Common myeloid progenitor, CD34-positive (primary cell): Measurements from ENCODE around the gene PIK3AP1.
A peak's percentile ranks its signal among the peaks of the same experiment; 100 is the strongest.

Experiments used
- CTCF ChIA-PET: fragments of 350-600 bp; sonication (Branson Sonifier 250); formaldehyde crosslinking; loops from one replicate; lab custom pipeline; 2021; ENCODE audit warnings: antibody characterized with exemption; lab: Charles Lee
- POLR2A ChIA-PET: fragments of 350-600 bp; sonication (Branson Sonifier 250); formaldehyde crosslinking; loops from one replicate; lab custom pipeline; 2021; ENCODE audit warnings: antibody characterized with exemption; lab: Charles Lee
- DNase-seq, 3 donors: peaks; one replicate each; pipeline versions ENCODE4 v3.0.0 to v3.0.0-alpha.2; 2013
- H3K27ac ChIP-seq, 2 experiments: 1 replicate in 1 of 2; 2 replicates in 1 of 2; pipeline ENCODE4 v1.7.0; 2013; ENCODE audit warnings: inconsistent platforms in 2 of 2, low read length in 2 of 2, mild to moderate bottlenecking in 2 of 2, low read depth in 1 of 2, moderate library complexity in 1 of 2; ENCODE audit not compliant: severe bottlenecking in 2 of 2, insufficient read depth in 1 of 2, poor library complexity in 1 of 2
- H3K27me3 ChIP-seq, 5 experiments: replicated peaks in 2 of 5; 1 replicate in 3 of 5; 2 replicates in 2 of 5; pipeline versions ENCODE4 v1.6.1 to v1.7.0; 2013; ENCODE audit warnings: low read length in 4 of 5, mild to moderate bottlenecking in 2 of 5, moderate library complexity in 2 of 5, inconsistent platforms in 1 of 5; ENCODE audit not compliant: insufficient read depth in 5 of 5, control insufficient read depth in 4 of 5
- H3K36me3 ChIP-seq, 4 experiments: 1 replicate in 2 of 4; 2 replicates in 2 of 4; pipeline versions ENCODE4 v1.6.1 to v1.7.0; 2013; ENCODE audit warnings: low read length in 3 of 4, control low read depth in 1 of 4, mild to moderate bottlenecking in 1 of 4; ENCODE audit not compliant: control insufficient read depth in 4 of 4, insufficient read depth in 4 of 4
- H3K4me1 ChIP-seq, 4 experiments: 1 replicate in 3 of 4; 2 replicates in 1 of 4; pipeline versions ENCODE4 v1.6.1 to v1.7.1; 2013; ENCODE audit warnings: low read length in 3 of 4, mild to moderate bottlenecking in 3 of 4, control low read depth in 1 of 4, inconsistent platforms in 1 of 4, moderate library complexity in 1 of 4; ENCODE audit not compliant: control insufficient read depth in 4 of 4, insufficient read depth in 4 of 4; ENCODE audit errors: control extremely low read depth in 1 of 4
- H3K4me3 ChIP-seq, 7 experiments: 1 replicate in 4 of 7; 2 replicates in 3 of 7; pipeline versions ENCODE4 v1.5.1 to v1.7.0; 2013; ENCODE audit warnings: mild to moderate bottlenecking in 7 of 7, low read length in 6 of 7, moderate library complexity in 6 of 7, inconsistent platforms in 2 of 7, low read depth in 2 of 7, control low read depth in 1 of 7; ENCODE audit not compliant: insufficient read depth in 4 of 7, control insufficient read depth in 1 of 7; ENCODE audit errors: extremely low read depth in 1 of 7
- H3K9me3 ChIP-seq, 5 experiments: 1 replicate in 4 of 5; 2 replicates in 1 of 5; pipeline versions ENCODE4 v1.6.1 to v1.7.1; 2013; ENCODE audit warnings: low read length in 4 of 5, mild to moderate bottlenecking in 2 of 5, inconsistent platforms in 1 of 5, low read depth in 1 of 5, moderate library complexity in 1 of 5; ENCODE audit not compliant: control insufficient read depth in 4 of 5, insufficient read depth in 2 of 5; ENCODE audit errors: control extremely low read depth in 1 of 5
- WGBS: methylation state at CpG from one replicate; pipeline ENCODE4 v1.1.5; 2013; ENCODE audit not compliant: insufficient coverage; 5-methylcytosine and 5-hydroxymethylcytosine counted together

The PIK3AP1 gene

DNA sequence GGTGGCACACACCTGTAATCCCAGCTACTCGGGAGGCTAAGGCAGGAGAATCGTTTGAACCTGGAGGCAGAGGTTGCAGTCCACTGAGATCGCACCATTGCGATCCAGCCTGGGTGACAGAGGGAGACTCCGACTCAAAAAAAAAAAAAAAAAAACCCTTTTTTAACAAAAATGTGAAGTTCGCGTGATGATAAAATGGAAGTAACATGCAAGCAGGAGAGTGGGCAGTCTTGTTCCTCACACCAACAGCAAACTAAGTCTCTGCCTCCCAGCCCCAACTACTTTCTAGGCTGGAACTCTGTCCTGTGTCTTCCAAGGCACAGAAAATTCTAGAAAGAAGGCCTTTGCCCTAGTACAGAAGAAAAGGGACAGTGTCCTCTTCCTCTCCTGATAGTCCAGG lies 11.3 kb downstream of the PIK3AP1 start:
- ChIA-PET CTCF (interaction anchor here (0.6 to 3.4 kb wide), 3 partner anchors 9 to 29 kb away, joined by 3 to 17 read pairs (median 3); no protein-coding TSS in a partner anchor), POLR2A (interaction anchor here (0.6 to 1.1 kb wide), 2 partner anchors 36 to 543 kb away, joined by 3 to 4 read pairs; no protein-coding TSS in a partner anchor)
- DNase-seq = no peak
- H3K36me3 ChIP-seq = peaks cover 0 to 33% (median 14%) of the 10 kb centered on the region in 4 experiments
- H3K4me1 ChIP-seq = peaks cover 7 to 40% (median 19%) of the 10 kb centered on the region in 4 experiments
- whole genome bisulfite sequencing = 100% methylated on average over 1 of the region's 7 CpGs
- peak overlapping the region in 1 of 2 experiments; percentile 61 for H3K27ac ChIP-seq
- H3K27me3 ChIP-seq = no peaks in the 10 kb centered on the region
- H3K9me3 ChIP-seq = no peaks in the 10 kb centered on the region
- H3K4me3 ChIP-seq = no peak overlapping the region

DNA sequence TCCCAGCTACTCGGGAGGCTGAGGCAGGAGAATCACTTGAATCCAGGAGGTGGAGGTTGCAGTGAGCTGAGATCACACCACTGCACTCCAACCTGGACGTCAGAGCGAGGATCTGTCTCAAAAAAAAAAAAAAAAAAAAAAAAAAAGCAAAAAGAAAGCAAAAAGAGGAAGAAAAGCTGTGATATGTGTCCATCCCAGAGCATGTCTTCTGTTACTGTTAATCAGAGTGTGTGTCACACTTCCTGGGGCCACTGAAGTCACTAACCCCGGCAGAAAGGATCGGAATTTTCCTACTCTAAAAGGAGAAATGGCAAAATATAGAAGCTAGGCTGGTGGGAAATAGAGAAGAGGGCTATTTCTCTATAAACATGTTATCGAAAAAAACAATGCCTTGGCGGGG lies 11.9 kb downstream of the PIK3AP1 start:
- peak overlapping the region in 1 of 2 experiments; percentile 61 for H3K27ac ChIP-seq
- ChIA-PET CTCF (interaction anchor here (1.0 to 3.4 kb wide), 2 partner anchors 10 to 29 kb away, joined by 3 to 17 read pairs; no protein-coding TSS in a partner anchor), POLR2A (interaction anchor here (0.6 to 1.1 kb wide), 2 partner anchors 35 to 543 kb away, joined by 3 to 4 read pairs; no protein-coding TSS in a partner anchor)
- peak in 2 of 3 donors; percentile 82 to 84 for DNase-seq
- peaks cover 10 to 45% (median 24%) of the 10 kb centered on the region in 4 experiments for H3K4me1 ChIP-seq
- no peaks in the 10 kb centered on the region for H3K9me3 ChIP-seq
- no peaks in the 10 kb centered on the region for H3K27me3 ChIP-seq
- H3K36me3 ChIP-seq = peaks cover 0 to 33% (median 14%) of the 10 kb centered on the region in 4 experiments
- H3K4me3 ChIP-seq = no peak overlapping the region
- 30% methylated on average over 2 of the region's 7 CpGs for WGBS

DNA sequence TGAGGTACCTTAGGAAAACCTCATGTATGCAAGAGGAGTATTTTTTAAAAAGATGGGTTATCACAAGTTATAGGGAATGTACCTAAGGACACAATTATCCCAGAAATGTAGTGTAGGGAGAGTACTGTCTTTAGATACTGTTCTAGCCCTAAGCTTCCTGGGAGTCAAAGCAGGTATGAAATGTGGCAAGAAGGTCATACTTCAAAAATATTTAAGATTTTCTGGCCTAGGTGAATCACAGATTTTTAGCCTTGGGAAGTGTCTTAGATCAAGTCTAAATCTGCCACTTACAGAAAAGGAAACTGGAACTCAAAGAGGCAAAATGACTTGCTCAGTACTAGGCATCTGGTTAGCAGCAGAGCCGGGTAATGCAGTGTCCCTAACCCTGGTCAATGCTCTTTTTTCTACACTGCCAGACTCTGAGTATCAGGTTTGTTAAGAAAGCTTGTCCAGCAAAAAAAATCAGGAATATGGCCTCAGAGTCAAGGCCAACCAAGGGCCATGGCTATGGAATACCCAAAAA lies 13.9 kb downstream of the PIK3AP1 start:
- WGBS = 89% methylated on average over 1 of the region's 1 CpG
- Histone ChIP-seq H3K4me3 (no peak overlapping the region), H3K4me1 (peaks cover 17 to 64% (median 32%) of the 10 kb centered on the region in 4 experiments), H3K9me3 (no peaks in the 10 kb centered on the region), H3K27me3 (no peaks in the 10 kb centered on the region), H3K27ac (peak overlapping the region in 1 of 2 experiments; percentile 15), H3K36me3 (peaks cover 0 to 30% (median 12%) of the 10 kb centered on the region in 4 experiments)
- ChIA-PET CTCF (interaction anchor here (0.7 to 2.3 kb wide), 5 partner anchors 9 to 52 kb away, joined by 3 to 6 read pairs (median 4); no protein-coding TSS in a partner anchor), POLR2A (no interaction called here)
- DNase-seq = no peak

DNA sequence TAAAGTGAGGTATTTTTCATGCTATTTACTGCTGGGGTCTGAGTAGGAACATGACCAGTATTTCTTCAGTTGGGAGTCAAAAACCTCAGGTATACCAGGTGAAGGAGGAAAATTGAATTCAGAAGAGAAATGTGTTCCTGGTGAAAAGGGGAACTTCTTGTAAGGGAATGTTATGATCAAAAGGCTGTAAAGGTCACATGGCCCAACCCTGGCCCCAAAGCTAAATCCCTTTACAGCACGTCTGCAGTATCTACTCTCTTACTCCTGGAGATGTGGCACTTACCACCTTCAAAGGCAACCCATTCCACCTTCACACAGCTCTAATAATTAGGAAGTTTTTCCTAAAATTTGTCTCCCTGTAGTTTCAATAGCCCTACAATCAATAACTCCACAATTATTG lies 15.2 kb downstream of the PIK3AP1 start:
- 18% methylated on average over 1 of the region's 1 CpG for WGBS
- H3K27me3 ChIP-seq = no peaks in the 10 kb centered on the region
- H3K36me3 ChIP-seq = peaks cover 0 to 32% (median 12%) of the 10 kb centered on the region in 4 experiments
- ChIA-PET POLR2A (no interaction called here), CTCF (interaction anchor here (0.6 to 1.7 kb wide), 5 partner anchors 11 to 17 kb away, joined by 3 to 7 read pairs (median 4); partner anchors contain the start of gene PIK3AP1)
- peaks cover 24 to 76% (median 43%) of the 10 kb centered on the region in 4 experiments for H3K4me1 ChIP-seq
- H3K4me3 ChIP-seq = no peak overlapping the region
- no peaks in the 10 kb centered on the region for H3K9me3 ChIP-seq
- DNase-seq = peak in 1 of 3 donors; percentile 36
- H3K27ac ChIP-seq = peak overlapping the region in 1 of 2 experiments; percentile 38

DNA sequence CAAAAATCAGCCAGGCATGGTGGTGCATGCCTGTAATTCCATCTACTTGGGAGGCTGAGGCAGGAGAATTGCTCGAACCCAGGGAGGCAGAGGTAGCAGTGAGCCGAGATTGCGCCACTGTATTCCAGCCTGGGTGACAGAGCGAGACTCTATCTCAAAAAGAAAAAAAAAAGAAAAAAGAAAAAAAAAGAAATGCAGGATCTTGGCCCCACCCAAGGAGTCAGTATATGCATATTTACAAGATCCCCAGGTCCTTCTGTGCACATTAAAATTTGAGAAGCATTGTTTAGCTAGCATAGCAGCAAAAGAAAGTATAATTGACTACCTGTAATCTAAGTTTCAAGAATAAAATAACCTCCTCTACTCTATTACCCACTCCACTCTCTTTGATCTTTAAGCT lies 15.8 kb downstream of the PIK3AP1 start:
- ChIA-PET POLR2A (no interaction called here), CTCF (interaction anchor here (0.7 to 1.7 kb wide), 8 partner anchors 12 to 63 kb away, joined by 3 to 7 read pairs (median 3); partner anchors contain the start of gene PIK3AP1)

DNA sequence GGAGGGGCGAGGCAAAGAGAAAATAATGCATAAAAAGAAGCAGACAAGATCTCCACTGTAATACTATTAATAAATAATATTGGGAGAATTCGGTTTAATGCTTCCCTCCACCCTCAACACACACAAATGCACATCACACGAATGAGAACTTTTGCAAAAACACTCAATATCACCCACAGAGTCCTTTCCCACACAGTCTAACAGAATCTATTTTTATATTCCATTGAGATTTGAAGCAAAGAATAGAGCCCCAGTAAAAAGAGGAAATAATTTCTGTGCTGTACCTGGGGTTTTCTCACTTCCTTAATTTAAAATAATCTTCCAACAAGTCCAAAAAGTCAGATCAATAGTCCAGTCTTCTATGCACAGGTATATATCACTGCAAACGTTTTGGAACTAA lies 17.0 kb downstream of the PIK3AP1 start:
- Histone ChIP-seq H3K27me3 (no peaks in the 10 kb centered on the region), H3K4me3 (peak overlapping the region in 2 of 7 experiments; percentile 19 to 21), H3K4me1 (peaks cover 25 to 69% (median 37%) of the 10 kb centered on the region in 4 experiments), H3K27ac (peak overlapping the region in 1 of 2 experiments; percentile 36), H3K9me3 (no peaks in the 10 kb centered on the region), H3K36me3 (peaks cover 0 to 25% (median 5%) of the 10 kb centered on the region in 4 experiments)
- DNase-seq = peak in 2 of 3 donors; percentile 31 to 39
- no CpG with 5 or more reads among the region's 4 CpGs for WGBS
- ChIA-PET POLR2A (no interaction called here), CTCF (interaction anchor here (0.7 to 1.7 kb wide), 5 partner anchors 11 to 62 kb away, joined by 3 to 7 read pairs (median 3); no protein-coding TSS in a partner anchor)

More for the DNA sequence above, 15.8 kb downstream of the PIK3AP1 start:
- Histone ChIP-seq H3K36me3 (peaks cover 0 to 30% (median 10%) of the 10 kb centered on the region in 4 experiments), H3K4me1 (peaks cover 25 to 79% (median 46%) of the 10 kb centered on the region in 4 experiments), H3K27ac (peak overlapping the region in 1 of 2 experiments; percentile 38), H3K9me3 (no peaks in the 10 kb centered on the region), H3K4me3 (no peak overlapping the region), H3K27me3 (no peaks in the 10 kb centered on the region)
- DNase-seq = no peak
- whole genome bisulfite sequencing = 100% methylated on average over 2 of the region's 4 CpGs
